Muscle layer of colon (tissue), 2 donors: ENCODE data around the gene DBR1.

Experiments
- H3K27ac ChIP-seq: one replicate; pipeline ENCODE4 v1.7.0; 2013; ENCODE audit warnings: low read depth, mild to moderate bottlenecking, low read length, moderate library complexity
- H3K27me3 ChIP-seq, 2 donors: one replicate each; pipeline ENCODE4 v1.7.0; 2013; ENCODE audit warnings: low read length in 2 of 2, mild to moderate bottlenecking in 2 of 2; ENCODE audit not compliant: insufficient read depth in 2 of 2, control insufficient read depth in 1 of 2
- H3K36me3 ChIP-seq: one replicate; pipeline ENCODE4 v1.7.0; 2013; ENCODE audit warnings: mild to moderate bottlenecking, low read length; ENCODE audit not compliant: insufficient read depth
- H3K4me1 ChIP-seq: one replicate; pipeline ENCODE4 v1.7.0; 2013; ENCODE audit warnings: mild to moderate bottlenecking, low read length; ENCODE audit not compliant: insufficient read depth
- H3K4me3 ChIP-seq, 2 donors: one replicate each; pipeline ENCODE4 v1.7.0; 2013; ENCODE audit warnings: low read length in 2 of 2, low read depth in 1 of 2, mild to moderate bottlenecking in 1 of 2, moderate library complexity in 1 of 2
- H3K9ac ChIP-seq: one replicate; pipeline ENCODE4 v1.7.0; 2013; ENCODE audit warnings: low read length
- H3K9me3 ChIP-seq: one replicate; pipeline ENCODE4 v1.7.0; 2013; ENCODE audit warnings: mild to moderate bottlenecking, low read length
- donor health status: abdominal sarcoma.
- donor health status: Adenocarcinoma of cecum.

The DBR1 gene

GRCh38 chr3:138202945-138203701 is 28.4 kb upstream of the DBR1 start:
- Histone ChIP-seq H3K9me3 (no peaks in the 10 kb centered on the region), H3K4me3 (no peak overlapping the region), H3K27me3 (no peaks in the 10 kb centered on the region), H3K4me1 (peaks cover 13% of the 10 kb centered on the region), H3K9ac (no peak overlapping the region), H3K27ac (no peak overlapping the region), H3K36me3 (no peaks in the 10 kb centered on the region)

DNA sequence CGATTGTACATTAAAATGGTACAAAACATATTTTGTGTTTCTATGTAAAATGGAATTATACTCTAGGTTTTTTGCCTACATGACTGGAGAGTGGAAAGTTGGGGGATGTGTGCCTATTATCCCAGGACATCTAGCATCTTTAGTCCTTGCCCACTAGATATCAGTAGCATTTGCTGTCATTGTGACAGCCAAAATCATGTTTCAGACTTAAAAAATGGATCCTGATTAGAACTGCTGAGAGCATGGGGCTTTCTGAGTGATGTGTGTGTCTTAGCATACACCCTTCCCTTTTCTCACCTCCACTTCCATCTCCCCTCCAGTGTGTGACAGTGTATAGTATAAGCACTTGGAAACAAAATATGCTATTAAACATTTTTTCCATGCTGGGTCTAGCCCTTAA is 25.7 kb upstream of the DBR1 start:
- no peaks in the 10 kb centered on the region for H3K27me3 ChIP-seq
- peaks cover 13% of the 10 kb centered on the region for H3K4me1 ChIP-seq
- no peak overlapping the region for H3K9ac ChIP-seq
- no peaks in the 10 kb centered on the region for H3K9me3 ChIP-seq
- no peaks in the 10 kb centered on the region for H3K36me3 ChIP-seq
- no peak overlapping the region for H3K27ac ChIP-seq
- H3K4me3 ChIP-seq = no peak overlapping the region

GRCh38 chr3:138199851-138200250 is 25.1 kb upstream of the DBR1 start:
- H3K36me3 ChIP-seq = no peaks in the 10 kb centered on the region
- no peaks in the 10 kb centered on the region for H3K27me3 ChIP-seq
- H3K4me1 ChIP-seq = peaks cover 13% of the 10 kb centered on the region
- no peak overlapping the region for H3K27ac ChIP-seq
- no peaks in the 10 kb centered on the region for H3K9me3 ChIP-seq
- H3K9ac ChIP-seq = no peak overlapping the region
- H3K4me3 ChIP-seq = no peak overlapping the region

DNA sequence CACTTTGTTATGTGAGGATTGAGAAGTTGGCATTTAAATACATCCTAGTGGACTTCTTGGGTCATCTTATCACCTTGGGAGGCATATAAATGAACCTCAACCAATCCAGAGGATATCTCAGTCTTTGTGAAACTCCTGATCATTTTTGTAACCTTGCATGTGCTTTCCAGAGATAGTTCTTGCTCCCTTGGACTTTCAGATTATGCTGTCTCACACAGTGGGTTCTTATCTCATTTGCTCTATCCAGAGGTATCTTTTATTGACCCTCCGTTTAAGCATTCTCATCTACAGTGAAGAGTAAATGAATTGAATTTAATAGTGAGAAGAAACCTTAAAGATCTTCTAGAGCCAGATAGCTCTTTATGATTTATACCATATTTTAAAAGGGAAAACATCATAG is 22.8 kb upstream of the DBR1 start:
- H3K36me3 ChIP-seq = no peaks in the 10 kb centered on the region
- no peak overlapping the region for H3K9ac ChIP-seq
- no peaks in the 10 kb centered on the region for H3K9me3 ChIP-seq

DNA sequence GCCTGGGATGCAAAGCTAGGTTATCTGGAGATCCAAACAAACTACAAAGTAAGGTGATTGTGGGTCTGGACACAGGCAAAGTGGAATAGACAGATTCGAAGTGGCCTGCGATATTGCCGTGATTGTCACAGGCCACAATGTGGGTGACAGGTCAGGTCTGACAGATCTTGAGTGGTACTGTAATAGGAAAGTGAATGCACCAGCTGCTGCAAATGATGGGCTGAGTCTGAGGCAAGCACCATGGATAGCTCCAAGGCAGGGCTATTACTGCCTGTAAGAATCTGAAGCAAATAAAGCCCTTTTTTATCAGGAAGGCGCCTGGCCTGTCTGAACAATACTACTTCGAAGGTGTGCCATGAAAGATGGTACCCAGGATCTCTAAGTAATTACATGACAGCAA is 22.3 kb upstream of the DBR1 start:
- Histone ChIP-seq H3K9ac (no peak overlapping the region), H3K4me3 (no peak overlapping the region), H3K9me3 (no peaks in the 10 kb centered on the region), H3K27ac (no peak overlapping the region), H3K27me3 (no peaks in the 10 kb centered on the region), H3K4me1 (no peaks in the 10 kb centered on the region), H3K36me3 (no peaks in the 10 kb centered on the region)

More for the DNA sequence above, 22.8 kb upstream of the DBR1 start:
- Histone ChIP-seq H3K27ac (no peak overlapping the region), H3K27me3 (no peaks in the 10 kb centered on the region), H3K4me3 (no peak overlapping the region), H3K4me1 (no peaks in the 10 kb centered on the region)

DNA sequence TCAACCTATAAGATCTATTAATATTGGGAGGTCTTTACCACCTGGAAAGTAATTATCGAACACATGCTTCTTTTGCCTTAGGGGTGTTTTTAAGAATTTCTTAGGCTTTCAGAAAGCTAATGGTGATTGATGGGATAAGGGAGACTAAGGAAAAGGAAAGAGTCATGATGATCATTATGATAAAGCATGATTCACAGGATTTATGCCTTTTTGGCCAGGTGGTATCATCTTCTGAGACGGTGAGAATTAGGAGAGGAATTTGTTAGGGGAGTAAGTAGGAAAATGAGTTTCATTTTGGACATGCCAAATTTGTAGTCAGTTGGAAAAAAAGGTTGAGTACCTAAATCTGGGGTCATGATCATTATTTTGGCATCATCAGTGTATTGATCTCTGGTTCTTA is 21.3 kb upstream of the DBR1 start:
- Histone ChIP-seq H3K4me3 (no peak overlapping the region), H3K9me3 (no peaks in the 10 kb centered on the region), H3K27me3 (no peaks in the 10 kb centered on the region), H3K27ac (no peak overlapping the region), H3K36me3 (no peaks in the 10 kb centered on the region), H3K4me1 (no peaks in the 10 kb centered on the region), H3K9ac (no peak overlapping the region)

GRCh38 chr3:138195481-138195880 is 20.8 kb upstream of the DBR1 start:
- Histone ChIP-seq H3K4me3 (no peak overlapping the region), H3K4me1 (no peaks in the 10 kb centered on the region), H3K27me3 (no peaks in the 10 kb centered on the region), H3K9me3 (no peaks in the 10 kb centered on the region), H3K36me3 (no peaks in the 10 kb centered on the region), H3K9ac (no peak overlapping the region), H3K27ac (no peak overlapping the region)

GRCh38 chr3:138188013-138188730 is 13.5 kb upstream of the DBR1 start:
- peak overlapping the region; percentile 100 for H3K27ac ChIP-seq
- H3K36me3 ChIP-seq = no peaks in the 10 kb centered on the region
- H3K9ac ChIP-seq = peak overlapping the region; percentile 84
- peak overlapping the region; percentile 89 to 90 for H3K4me3 ChIP-seq
- no peaks in the 10 kb centered on the region for H3K9me3 ChIP-seq
- no peaks in the 10 kb centered on the region for H3K27me3 ChIP-seq
- H3K4me1 ChIP-seq = peaks cover 20% of the 10 kb centered on the region

DNA sequence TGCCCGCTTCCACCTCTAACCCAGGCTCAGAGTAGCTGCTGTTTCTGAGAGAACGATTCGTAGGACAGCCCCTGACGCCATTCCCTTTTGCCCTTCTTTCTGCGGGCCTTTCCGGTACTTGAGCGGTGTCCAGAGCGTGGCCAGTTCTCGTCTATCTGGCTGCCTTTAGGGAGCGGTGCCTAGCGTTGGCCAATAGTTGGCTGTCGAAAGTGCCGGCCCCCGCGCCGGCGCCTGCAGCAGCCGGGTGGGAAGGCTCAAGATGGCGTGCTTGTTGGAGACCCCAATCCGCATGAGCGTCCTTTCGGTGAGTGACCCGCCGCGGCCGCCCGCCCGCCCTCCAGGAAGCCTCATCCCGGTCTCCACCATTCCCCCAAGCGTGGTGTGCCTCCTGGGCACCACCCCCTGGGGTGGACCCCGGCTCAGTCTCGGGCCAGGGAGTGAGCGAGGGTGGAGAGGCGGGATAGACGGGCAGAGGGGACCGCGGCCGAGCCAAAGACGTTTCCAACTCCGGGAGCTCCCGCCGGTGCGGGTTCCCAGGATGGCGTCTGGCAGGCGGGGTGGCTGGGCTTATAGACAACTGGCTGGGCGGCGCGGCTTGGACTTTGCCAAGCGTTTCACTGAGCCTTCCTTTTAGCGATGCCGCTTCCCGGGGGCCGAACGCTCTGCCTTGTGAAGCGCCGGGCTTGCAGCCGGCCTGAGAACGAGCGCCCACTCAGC is 12.7 kb upstream of the DBR1 start, which contains the start of gene ARMC8:
TSS of gene ARMC8 (plus strand) at position 6 of the 717 bp plus-strand sequence. CDS start at position 260, 254 bp downstream.
- no peaks in the 10 kb centered on the region for H3K36me3 ChIP-seq
- H3K4me3 ChIP-seq = peak within 1 kb of the TSS; percentile 89 to 90
- H3K4me1 ChIP-seq = peaks cover 20% of the 10 kb centered on the region
- H3K9ac ChIP-seq = peak within 1 kb of the TSS; percentile 84
- peak within 1 kb of the TSS; percentile 100 for H3K27ac ChIP-seq
- H3K9me3 ChIP-seq = no peaks in the 10 kb centered on the region
- no peaks in the 10 kb centered on the region for H3K27me3 ChIP-seq

DNA sequence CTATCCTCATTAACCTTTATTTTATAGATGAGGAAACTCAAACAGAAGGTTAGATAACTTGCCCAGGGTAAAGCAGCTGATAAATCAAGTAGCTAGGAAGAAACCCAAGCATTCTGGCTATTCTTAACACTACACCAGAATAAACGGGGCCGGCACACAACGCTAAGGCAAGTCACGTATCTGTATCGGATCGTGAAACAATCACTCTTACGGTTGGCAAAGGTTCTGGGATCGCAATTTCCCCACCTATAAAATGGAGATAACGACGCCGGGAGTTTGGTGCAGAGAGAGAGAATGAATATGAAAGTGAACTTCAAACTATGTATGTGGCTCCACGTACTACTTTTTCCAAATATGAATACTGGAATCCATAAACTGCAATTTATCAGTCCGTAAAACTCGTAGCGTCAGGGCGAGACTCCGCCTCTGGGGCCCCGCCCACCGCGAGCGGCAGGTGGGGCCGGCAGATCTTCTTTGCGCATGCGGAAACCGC is 12.1 kb upstream of the DBR1 start:
- Histone ChIP-seq H3K4me1 (peaks cover 20% of the 10 kb centered on the region), H3K27ac (peak overlapping the region; percentile 100), H3K36me3 (no peaks in the 10 kb centered on the region)

GRCh38 chr3:138186221-138186620 is 11.5 kb upstream of the DBR1 start:
- no peak overlapping the region for H3K27ac ChIP-seq
- peak overlapping the region; percentile 84 for H3K9ac ChIP-seq
- H3K36me3 ChIP-seq = no peaks in the 10 kb centered on the region
- H3K27me3 ChIP-seq = no peaks in the 10 kb centered on the region
- H3K4me1 ChIP-seq = peaks cover 20% of the 10 kb centered on the region
- H3K9me3 ChIP-seq = no peaks in the 10 kb centered on the region
- peak overlapping the region in 1 of 2 donors; percentile 90 for H3K4me3 ChIP-seq

More for the DNA sequence above, 12.1 kb upstream of the DBR1 start:
- Histone ChIP-seq H3K27me3 (no peaks in the 10 kb centered on the region), H3K4me3 (peak overlapping the region; percentile 89 to 90), H3K9ac (peak overlapping the region; percentile 84), H3K9me3 (no peaks in the 10 kb centered on the region)
